ENCODE results near the gene USP31. TPM values are rescaled to one million over a fixed set of nuclear protein-coding genes. Genes with fewer than 3 reads are reported as not detected.
"Not testable (repeated sequence)": the region's sequence is repeated elsewhere in the genome, so short reads cannot be mapped to it uniquely, and the experiment has no call there.

The USP31 gene
- total RNA-seq, 1 donor from 2014 or later: 10.1 TPM

- ATAC-seq (peak; percentile 83), DNase-seq (ENCODE audit: low spot score) (peak; percentile 56)
Observed at GRCh38 chr16:23104032-23104955, 45.0 kb downstream of the USP31 start.

DNA sequence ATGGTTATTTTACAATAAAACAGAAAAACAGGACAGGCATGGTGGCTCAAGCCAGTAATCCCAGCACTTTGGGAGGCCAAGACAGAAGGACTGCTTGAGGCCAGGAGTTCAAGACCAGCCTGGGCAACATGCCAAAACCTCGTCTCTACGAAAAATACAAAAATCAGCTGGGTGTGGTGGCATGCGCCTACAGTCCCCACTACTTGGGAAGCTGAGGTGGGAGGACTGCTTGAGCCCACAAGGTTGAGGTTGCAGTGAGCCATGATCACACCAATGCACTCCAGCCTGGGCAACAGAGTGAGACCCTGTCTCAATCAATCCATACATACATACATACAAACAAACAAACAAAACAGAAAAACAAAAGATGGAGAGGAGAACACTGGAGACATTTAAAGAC lies 45.6 kb downstream of the USP31 start:
- no peak for DNase-seq (ENCODE audit: low spot score)
- no peak for ATAC-seq

- DNase-seq (ENCODE audit: low spot score) (no peak), ATAC-seq (no peak)
Observed at GRCh38 chr16:23101012-23101550, 48.2 kb downstream of the USP31 start.

DNA sequence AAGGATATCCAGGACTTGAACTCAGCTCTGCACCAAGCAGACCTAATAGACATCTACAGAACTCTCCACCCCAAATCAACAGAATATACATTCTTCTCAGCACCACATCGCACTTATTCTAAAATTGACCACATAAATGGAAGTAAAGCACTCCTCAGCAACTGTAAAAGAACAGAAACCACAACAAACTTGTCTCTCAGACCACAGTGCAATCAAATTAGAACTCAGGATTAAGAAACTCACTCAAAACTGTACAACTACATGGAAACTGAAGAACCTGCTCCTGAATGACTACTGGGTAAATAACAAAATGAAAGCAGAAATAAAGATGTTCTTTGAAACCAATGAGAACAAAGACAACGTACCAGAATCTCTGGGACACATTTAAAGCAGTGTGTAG lies 52.8 kb downstream of the USP31 start:
- ATAC-seq; DNase-seq (ENCODE audit: low spot score): not testable (repeated sequence)

DNA sequence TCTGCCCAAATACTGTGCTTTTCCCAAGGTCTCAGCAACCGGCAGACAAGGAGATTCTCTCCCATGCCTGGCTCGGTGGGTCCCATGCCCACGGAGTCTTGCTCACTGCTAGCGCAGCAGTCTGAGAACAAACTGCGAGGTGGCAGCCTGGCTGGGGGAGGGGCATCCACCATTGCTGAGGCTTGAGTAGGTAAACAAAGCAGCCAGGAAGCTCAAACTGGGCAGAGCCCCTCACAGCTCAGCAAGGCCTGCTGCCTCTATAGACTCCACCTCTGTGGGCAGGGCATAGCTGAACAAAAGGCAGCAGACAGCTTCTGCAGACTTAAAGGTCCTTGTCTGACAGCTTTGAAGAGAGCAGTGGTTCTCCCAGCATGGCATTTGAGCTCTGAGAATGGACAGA lies 55.1 kb downstream of the USP31 start:
- not testable (repeated sequence) for ATAC-seq; DNase-seq (ENCODE audit: low spot score)

DNA sequence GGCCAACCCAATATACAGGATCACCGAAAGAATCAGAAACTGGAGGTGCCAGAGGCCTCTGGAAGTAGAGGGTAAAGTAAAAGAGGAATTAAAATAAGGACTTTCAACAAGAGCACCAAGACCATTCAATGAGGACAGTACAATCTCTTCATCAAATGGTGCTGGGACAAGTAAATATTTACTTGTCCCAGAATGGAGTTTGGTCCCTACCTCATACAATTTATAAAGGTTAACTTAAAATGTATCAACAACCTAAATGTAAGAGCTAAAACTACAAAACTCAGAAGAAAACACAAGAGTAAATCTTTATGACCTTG lies 56.5 kb downstream of the USP31 start:
- ATAC-seq (peak; percentile 86), DNase-seq (ENCODE audit: low spot score) (no peak)

DNA sequence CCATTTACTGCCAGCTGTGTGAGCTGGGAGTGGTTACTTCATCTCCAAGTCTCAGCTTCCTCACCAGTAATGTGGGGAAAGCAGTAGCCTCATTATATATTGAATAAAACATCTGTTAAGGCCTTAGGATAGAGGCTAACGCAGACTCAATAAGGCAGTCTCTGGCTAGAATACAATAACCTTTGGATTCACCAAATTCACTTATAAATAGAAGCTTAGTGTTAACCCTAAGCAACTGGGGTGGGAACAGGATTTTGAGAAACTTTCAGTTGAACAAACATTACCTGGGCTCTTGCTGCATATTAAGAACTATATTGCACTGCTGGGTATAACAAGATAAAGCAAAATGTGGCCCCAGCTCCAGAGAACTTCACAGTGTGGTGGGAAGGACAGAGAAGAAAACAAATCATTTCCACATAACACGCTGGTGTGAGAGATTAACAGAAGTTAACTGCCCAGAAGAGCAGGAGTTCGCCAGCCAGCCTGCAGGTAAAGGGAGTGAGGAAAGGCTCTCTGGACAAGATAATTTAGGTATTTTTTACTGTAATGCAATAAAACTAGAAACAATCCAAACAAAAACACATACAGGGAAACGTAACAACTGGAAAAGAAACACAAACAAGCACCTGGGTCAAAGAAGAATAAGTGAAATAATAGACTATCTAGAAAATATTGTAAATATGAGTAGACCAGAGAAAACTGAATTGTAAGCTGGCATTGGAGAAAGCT lies 57.0 kb downstream of the USP31 start:
- ATAC-seq (peak; percentile 85), DNase-seq (ENCODE audit: low spot score) (no peak)

GRCh38 chr16:23089111-23089510 lies 60.1 kb downstream of the USP31 start:
- no peak for DNase-seq (ENCODE audit: low spot score)
- ATAC-seq: no peak

DNA sequence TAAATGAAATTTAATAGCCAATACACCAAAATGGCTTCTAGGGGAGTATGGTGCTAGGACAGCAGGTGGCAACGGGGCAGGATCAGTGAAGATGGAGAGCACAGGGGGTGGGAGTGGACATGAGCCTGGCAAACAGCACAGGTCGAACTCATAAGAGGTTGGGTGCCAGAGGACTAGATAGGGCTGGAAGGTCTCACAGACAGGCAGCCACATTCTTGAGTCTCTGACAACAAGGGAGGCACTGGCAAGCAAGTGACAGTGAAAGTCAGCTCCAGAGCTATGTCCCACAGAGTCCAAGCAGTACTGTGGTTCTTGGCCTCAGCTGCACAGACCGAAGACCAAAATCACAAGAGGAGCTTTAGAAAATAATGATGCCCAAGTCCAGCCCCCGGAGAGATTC lies 61.2 kb downstream of the USP31 start:
- no peak for ATAC-seq

DNA sequence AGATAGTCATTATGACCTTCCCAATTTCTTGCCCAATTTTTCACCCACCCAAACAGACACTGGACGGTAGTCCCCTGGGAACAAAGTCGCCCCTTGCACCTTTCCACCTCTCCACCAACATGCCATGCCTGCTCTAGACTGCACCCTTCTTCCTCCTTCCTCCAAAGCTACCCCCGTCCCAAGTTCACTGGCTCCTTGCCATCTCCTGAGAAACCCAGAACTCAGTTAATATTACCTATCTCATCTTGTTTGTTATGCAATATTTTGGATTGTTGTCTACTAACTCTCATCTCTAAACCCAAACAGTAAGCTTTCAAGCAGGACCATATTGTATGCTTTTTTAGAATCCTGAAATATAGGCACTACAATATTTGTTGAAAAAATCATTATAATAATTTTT lies 63.3 kb downstream of the USP31 start:
- ATAC-seq (peak; percentile 62), DNase-seq (ENCODE audit: low spot score) (no peak)

More for the DNA sequence above, 61.2 kb downstream of the USP31 start:
- no peak for DNase-seq (ENCODE audit: low spot score)

DNA sequence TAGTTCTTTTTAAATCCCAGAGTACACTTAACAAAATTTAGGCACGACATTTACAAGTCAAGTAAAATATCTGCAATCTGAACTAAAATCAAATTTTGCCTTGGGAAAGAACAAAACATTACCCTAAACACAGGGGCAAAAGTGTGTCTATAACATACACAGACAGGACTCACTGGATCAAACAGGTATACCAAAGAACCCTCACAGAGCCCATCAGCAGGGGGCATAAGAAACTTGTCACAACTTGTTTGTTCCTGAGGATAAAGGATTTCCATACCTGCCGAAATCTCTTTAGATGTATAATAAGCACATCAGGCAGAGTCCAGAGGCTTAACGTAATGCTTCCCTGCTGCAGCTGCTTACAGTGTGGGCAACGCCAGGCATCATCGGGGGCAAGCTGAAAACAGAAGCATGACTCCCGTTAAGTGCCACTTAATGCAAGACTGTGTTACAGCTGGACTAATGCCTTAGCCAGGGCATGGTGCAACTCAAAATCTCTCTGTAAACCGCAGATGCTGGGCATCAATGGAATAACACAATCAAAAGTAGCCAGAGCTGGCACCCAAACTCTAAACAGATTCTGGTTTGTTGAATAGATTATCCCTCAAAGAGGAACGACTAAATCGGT lies 67.0 kb downstream of the USP31 start:
- ATAC-seq (no peak), DNase-seq (ENCODE audit: low spot score) (no peak)

DNA sequence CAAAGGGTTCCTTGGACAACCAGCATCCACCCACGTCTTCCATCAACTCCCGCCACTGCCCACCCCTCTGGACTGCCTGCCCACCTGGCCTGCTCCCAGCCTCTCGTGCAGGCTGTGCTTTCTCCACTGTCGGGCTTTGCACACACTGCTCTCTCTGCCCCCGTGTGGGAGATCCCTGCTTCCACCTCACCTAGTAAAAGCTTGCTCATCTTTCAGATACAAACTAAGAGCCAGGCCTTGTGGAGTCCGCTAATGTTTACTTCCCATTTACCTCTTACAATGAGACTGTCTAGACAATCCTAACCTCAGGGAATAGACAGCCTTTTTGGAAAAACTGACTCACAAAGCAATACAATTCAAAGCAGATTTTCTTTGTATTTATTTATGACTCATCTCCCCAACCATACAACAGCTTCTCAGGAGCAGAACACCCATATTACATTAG lies 67.6 kb downstream of the USP31 start:
- no peak for DNase-seq (ENCODE audit: low spot score)
- no peak for ATAC-seq

- no peak for DNase-seq (ENCODE audit: low spot score)
- peak; percentile 11 for ATAC-seq
Observed at GRCh38 chr16:23080747-23081146, 68.5 kb downstream of the USP31 start.

GRCh38 chr16:23080329-23080728 lies 68.9 kb downstream of the USP31 start:
- ATAC-seq (no peak), DNase-seq (ENCODE audit: low spot score) (no peak)

DNA sequence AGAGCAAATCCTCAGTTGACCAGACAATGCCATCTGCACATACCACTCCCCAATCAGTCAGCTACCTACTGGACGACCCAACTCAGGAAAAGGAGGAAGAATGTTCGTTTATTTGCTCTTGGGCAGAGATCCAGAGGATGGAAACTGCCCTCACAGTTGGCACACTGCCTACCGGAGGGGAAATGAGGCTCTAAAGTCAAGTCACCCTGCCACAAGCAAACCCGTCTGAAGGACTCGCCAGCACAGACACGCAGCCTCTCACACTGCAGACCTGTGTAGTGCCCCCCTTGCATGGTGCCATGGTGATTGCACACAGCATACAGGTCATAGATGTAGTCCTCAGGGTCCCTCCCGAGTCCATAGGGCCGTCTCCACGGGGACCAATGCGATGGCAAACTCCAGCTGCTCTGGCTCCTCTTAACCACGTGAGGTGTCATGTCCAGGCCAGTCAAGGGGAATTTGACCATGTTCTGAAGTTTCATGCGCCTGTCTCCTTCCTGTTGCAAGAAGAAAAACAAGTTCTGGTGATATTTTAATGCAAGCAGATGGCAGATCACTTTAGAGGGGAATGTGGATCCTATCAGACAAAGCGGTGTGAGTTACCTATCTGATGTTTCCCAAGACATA lies 69.5 kb downstream of the USP31 start:
- ATAC-seq: peak; percentile 24
- no peak for DNase-seq (ENCODE audit: low spot score)

GRCh38 chr16:23074423-23074822 lies 74.8 kb downstream of the USP31 start:
- no peak for DNase-seq (ENCODE audit: low spot score)
- no peak for ATAC-seq

DNA sequence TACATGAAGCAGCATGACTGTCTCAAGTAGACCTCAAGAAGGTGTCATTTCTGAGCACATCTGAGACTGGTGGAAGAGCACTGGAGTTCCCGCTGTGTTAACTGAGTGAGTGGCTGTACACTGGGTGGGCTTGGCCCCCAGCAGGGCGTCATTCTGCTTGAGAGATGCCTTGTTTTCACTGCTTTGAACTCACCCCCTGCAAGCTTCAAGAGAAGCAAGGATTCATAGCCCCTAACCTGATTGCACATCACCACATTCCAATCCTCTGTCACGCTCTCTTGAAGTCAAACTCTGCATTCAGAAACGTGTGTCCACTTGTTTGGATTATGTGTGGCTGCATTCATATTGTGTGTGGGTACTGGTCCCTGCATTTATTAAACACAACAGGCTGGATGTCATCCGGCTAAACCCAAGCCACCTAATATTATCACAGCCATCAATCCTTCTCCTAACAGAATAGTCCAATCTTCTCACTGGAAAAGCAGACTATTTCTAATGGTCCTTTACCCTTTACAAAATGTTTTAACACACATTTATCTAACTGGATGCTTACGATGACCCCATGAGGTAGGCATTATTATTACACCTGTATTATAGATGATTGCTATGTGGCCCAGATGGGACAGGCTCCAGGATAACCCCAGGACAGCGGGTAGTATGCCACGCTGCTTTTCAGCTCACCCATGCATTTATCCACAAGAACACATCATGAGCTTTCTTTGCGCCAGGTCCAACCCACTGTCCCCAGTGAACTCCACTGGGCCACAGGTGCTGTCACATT lies 76.3 kb downstream of the USP31 start:
- ATAC-seq (peak; percentile 34), DNase-seq (ENCODE audit: low spot score) (no peak)

- ATAC-seq (peak; percentile 64), DNase-seq (ENCODE audit: low spot score) (no peak)
Observed at GRCh38 chr16:23072084-23072599, 77.1 kb downstream of the USP31 start.

DNA sequence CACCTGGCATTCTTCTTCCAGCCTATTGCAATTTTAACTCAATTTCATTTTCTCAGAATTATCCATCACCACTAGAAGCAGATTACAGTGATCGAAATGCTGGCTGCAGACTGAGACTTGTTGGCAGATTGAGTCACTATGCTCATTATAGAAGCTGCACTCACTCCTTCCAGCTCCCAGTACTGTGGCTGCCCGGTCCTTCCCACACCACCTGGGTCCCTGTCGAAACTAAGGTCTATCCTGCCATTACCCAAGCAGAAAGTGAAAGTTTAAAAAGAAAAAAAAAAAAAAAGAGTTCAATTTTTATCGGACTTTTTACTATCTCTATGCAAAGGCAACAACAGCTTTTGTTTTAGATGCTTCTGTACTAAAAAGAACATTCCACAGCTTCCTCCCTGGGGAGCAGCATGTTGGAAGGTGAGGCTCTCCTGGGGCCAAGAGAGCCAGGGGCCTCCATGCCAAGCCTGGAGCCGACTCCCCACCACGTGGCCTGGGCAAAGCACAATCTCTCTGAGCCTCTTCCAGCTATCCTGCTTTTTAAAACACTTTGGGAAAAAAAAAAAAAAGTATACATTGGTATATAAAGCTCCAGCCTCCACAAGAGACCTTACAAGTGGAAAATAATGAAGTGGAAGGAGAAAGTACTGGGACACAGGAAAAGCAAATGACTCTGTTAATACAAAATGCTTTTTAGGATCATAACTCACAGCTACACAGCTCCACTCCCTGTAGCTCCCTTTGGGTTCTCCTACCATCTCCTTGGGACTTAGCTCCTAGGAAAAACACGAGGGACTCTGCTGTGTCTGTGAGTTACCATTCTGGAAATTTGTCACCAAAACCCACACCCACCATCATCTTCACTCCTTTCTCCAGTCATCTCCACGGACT lies 77.8 kb downstream of the USP31 start:
- DNase-seq (ENCODE audit: low spot score): no peak
- ATAC-seq: no peak
